ENCODE results near the gene CDKL2. TPM values are rescaled to one million over a fixed set of nuclear protein-coding genes. Genes with fewer than 3 reads are reported as not detected.

Gene CDKL2
- total RNA-seq, result 1 to 10 TPM; 4.3 to 6.2 TPM

DNA sequence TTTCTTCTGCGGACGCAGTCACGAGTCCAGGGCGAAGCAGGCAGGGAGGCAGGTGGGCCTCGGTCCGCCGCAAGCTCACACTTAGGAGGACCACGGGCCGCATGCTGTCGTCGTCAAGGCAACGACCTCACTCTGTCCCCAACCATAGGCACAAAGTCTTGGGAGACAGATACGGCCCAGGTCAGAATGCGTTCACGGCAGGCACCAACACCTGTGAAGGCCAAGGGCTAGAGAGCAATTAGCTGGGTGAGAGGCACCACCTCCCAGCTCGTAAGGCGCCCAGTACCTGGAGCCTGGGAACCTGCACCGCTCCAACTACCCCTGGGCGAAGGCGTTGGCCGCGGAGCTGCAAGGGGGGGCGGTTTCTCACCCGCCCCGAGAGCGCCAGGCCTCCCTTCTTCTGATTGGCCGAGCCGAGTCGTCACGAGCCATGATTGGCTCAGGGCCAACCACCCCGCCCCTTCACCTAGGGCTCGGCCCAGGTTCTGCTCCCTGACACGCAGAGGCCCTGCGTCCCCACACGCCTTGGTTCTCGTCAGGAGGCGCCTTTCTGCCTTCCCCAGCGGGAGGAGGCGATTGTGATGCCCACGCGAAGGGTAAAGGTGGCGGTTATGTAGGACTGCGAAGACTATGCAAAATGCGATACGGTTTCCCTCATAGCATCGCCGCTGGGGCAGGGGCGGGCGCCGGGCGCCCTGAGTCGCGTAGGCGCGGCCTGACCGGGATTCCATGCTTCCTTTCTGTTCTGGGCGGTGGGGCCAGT, at the start of gene CDKL2:
Gene CDKL2, minus strand, starts transcription at position 355 of the 763 bp plus-strand sequence. CDS start 4,540 bp downstream, outside the sequence.

GRCh38 chr4:75673027-75673958, 43.0 kb upstream of the CDKL2 start, which contains the start of gene G3BP2:
Gene G3BP2 (minus strand): TSS chr4:75673411. CDS start chr4:75662025, 11,386 bp downstream.

DNA sequence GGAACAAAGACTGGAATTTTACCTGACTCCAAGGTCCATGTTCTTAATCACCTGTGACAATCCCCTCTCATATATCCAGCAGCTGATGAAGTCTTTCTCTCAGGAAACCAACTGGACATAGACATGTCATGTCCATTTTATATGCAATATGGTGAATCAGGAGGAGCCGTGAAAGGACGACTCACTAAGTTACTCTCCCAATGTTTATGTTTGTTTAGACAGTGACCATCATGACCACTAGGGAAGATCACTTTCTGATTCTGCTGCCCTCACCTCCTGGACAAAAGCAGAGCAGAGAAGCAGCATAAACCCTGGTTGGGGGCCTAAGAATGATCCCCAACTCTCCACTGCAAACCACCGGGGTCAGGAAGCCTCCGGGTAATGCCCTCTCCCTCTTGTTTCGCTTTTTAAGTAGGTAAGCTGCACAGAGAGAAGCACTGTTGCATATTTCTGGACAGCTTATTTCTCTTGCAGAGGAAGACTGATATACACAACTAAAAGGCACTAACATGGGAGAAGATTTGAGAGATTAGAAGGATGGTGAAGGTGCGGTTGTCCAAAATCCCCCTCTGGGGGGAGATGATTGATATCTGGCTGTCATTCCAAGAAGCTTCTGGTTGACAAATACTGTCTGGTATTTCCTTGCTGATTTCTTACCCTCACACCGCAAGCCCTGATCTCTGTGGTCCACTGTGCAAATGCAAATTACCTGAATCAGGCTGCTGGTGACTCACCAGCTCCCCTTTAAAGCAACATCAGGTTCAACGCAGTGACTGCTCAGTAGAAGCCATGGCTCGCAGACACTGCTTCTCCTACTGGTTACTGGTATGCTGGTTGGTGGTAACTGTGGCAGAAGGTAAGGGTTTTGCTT, 74.8 kb downstream of the CDKL2 start, which contains the start of gene ODAPH:
Gene ODAPH, plus strand, starts transcription at position 773 of the 871 bp plus-strand sequence. Its CDS starts 17 bp downstream, at position 790.

Small RNAs within 50 kb of the gene (small RNA-seq; reads per million reads assigned to genes)
- 0 reads per million in 2 donors for gene RF00019

Other genes starting within 250 kb of the CDKL2 start
- 10 to 100 TPM; 20.3 to 48.0 TPM for gene RCHY1, start 116.1 kb downstream of the CDKL2 start, total RNA-seq
- 10 to 100 TPM; 16.0 to 18.2 TPM for gene THAP6, start 116.1 kb downstream of the CDKL2 start, total RNA-seq
- not detected for gene ODAPH, start 74.5 kb downstream of the CDKL2 start, total RNA-seq
- gene G3BP2, start 42.9 kb upstream of the CDKL2 start, total RNA-seq, result 100 to 1,000 TPM; 122 to 179 TPM
- gene USO1, start 94.0 kb upstream of the CDKL2 start, total RNA-seq, result 10 to 100 TPM; 43.4 to 51.3 TPM